HG02870 (cell line): ENCODE measurements around the gene C1QTNF2.

Source experiments
- ATAC-seq: cut with Tn5 transposase; IDR thresholded peaks from one replicate; pipeline ENCODE4 v1.9.1; 2021; ENCODE audit warnings: mild to moderate bottlenecking, moderate library complexity; ENCODE audit not compliant: unreplicated experiment

C1QTNF2 gene

DNA sequence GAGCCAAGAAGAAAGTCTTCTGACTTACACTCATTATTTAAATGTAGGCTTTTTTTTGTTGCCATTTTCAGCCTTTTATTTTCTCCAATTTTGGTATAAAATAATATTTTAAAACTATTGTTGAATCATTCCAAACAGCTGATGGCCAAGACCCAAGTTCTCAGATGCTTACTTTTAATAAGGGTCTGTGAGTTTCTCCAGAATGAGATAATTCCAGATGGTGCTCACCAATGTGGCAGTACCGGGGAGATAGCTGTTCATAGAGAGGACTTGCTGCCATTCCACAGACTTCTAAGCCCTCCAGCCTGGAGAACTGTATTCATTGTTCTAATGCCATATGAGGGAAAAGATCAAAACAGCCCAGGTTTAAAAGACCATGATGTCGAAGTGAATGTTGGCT lies 5.3 kb upstream of the C1QTNF2 start:
- ATAC-seq, result no peak

DNA sequence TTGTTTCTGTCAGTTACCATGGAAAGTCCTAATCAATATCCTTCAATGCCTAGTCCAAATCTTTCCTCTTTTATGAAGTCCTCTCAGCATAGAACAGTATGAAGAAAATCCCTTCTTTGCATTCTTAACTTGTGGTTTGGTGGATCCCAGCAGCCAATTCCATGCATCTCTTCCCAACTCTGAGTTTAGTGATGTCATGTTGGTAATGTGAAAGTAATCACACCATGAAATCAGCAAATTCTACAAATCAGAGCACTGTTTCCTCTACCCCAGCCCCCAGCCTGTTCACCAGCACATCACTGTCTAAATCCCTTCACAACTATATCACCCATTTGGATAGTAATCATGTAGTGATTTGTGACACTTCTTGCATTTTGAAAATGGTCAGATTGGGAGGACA lies 4.7 kb upstream of the C1QTNF2 start:
- no peak for ATAC-seq

DNA sequence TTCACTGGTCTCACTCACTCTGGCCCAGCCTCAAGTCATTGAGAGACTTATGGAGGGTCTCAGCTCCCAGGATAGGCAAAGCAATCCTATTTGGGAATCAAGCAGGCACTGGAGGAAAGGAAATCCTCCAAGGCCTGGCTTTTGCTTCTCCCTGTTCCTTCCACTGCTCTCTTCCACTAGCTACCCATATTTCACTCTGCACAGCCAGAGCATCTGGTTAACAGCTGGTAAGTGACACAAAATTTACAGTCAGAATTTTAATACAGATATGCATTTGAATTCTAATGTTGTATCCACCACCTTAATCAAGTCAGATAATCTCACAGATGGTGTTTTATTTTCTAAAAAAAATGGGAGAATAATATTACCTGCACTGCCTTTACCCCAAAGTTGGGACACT lies 868 bp upstream of the C1QTNF2 start:
- ATAC-seq, result no peak

DNA sequence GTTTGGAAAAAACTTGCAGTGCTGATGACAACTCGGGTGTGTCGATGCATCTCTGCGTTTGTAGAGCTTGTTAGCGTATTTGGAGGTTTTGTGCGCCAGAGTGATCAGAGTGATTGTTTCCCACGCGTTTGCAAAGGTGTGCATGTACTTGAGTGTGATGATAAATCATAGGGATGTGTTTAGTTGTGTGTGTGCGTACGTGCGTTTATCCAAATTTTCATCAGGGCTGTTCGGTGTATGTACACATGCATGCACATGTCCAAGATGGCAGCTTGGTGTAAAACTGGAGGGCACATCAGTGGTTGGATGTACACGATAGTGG lies 248 bp upstream of the C1QTNF2 start:
- no peak for ATAC-seq

DNA sequence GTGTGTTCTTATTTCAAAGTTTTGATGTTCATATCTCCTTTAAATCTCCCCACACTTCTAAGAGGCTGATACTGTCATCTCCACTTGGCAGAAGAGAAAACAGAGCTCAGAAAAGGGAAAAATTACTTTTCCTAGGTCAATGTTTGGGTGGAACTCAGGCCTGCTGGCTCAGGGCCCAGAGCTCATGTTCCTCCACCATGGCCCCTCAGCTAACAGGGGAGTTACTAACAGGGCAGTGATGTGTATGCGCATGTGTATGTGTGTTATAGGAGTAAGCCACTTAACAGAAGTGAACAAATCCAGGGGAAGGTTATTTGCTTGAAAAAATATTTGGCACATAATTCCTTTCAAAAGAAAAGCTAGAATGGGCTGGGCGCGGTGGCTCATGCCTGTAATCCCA lies 2.5 kb downstream of the C1QTNF2 start:
- ATAC-seq, result no peak

DNA sequence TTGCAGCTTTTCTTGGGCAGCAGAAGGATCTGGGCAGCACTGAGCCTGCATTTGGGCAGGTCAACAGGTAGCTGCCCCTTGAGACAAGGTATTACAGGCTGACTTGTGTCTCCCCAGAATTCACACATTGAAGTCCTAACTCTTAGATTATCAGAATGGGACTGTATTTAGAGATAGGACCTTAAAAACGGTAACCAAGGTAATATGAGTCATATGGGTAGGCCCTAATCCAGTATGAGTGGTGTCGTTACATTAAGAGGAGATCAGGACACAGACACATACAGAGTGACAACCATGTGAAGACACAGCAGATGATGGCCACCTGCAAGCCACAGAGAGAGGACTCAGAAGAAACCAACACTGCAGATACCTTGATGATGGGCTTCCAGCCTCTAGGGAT lies 3.2 kb downstream of the C1QTNF2 start:
- ATAC-seq, result no peak

DNA sequence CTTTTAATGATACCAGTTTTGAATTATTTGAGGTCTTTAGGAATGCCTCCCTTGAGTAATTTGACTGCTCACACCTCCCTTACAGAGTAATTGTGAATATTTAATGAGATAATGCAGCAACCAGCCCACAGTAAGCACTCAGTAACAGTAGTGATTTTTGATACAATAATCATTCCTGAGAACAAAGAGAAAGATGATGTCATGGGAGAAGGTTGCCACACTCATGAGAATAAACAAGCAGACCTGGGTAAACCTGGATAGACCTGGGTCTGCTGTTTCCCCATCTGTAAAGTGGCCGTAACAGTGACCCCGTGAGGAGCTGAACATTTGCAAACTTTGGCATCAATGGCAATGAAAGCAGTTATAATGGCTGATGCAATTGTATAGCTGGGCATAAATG lies 4.2 kb downstream of the C1QTNF2 start:
- no peak for ATAC-seq

DNA sequence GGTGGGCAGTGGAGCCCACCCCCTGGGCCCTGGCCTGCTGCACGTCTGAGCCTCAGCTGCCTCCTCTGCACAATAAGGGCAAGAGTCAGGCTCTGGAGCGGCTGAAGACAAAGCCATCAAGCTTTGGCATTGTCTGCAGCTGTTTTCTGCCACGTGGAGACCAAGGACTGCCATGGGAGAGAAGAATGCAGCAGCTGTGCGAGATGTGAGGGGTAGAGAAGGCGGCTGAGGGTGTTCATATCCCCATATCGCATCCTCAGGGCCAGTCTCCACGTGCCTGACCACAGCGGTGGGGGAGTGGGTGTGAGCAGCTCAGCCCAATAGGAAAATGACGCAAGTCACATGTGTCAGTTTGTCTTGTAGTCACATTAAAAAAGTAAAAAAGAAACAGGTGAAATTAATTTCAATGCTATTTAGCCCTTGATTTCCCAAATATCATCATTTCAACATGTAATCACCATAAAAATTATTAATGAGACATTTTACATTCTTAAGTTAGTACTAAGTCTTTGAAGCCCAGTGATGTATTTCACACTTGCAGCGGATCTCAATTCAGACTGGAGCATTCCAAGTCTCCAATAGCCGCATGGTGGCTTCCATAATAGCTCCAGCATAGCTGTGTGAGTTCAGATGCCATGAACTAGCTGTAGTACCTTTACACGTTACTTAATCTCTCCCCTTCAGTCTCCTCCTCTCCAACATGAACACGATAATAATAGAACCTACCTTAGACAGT lies 6.6 kb downstream of the C1QTNF2 start:
- ATAC-seq, result no peak

DNA sequence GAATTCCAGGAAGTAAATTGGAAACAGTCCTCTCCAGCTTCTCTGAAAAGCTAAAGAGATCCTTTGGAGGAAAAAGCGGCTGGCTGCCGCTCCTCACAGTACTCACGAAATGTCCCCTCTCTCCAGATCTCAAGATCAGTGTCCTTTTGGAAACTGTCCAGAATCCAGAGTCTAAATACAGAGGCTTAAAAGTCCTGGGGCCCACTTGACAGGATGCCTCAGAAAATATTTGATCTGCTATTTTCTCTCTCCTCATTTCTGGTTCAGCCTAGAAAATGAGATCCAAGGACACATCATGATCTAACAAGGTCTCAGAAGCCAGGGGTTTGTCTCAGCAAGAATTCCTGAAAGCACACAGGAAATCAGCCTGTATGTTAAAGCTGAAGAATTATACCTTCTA lies 7.2 kb downstream of the C1QTNF2 start:
- ATAC-seq, result no peak

DNA sequence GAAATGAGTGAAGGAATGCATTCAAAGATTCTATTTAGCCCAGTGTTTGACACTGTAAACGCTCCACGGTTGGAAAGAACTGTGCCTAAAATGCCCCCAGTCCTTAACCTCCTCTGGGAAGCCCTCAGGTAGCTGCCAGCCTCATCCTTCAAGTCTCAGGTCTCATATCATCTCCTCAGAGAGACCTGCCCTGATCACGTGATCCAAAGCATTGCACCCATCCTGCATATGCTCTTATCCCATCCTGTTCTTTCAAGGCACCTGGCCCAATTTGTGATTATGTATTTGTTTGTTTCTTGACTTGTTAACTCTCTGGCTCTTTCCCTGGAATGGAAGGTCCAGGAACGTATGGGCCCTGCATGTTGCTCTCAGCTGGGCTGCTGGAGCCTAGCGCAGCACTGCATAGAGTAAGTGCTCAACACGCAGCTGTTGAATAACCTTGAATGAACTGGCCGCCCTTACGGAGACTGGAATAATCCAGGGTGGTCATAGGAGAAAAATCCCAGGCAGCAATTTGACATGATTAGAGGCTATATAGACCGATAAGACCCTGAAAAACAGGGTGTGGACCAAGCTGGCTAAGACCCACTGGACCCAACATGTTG lies 8.7 kb downstream of the C1QTNF2 start:
- ATAC-seq, result no peak

DNA sequence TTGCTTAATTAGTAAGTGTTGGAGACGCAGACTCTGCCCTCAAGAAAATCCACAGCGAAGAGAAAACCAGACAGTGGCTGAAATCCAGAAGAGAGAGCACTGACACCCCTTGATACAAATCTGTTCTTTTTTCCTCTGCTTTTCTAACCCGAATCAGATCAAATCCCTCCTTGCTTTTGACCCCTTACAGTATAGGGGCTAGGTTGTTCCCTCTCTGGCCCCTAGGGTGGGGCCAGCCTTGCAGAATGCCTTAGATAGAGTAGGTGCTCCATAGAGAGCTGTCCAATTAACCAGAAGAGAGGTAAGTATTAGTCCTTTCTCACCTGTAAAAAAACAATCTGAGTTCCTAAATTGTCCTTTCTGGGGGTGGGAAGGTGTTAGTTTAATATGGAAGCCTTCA lies 10.1 kb downstream of the C1QTNF2 start:
- no peak for ATAC-seq

DNA sequence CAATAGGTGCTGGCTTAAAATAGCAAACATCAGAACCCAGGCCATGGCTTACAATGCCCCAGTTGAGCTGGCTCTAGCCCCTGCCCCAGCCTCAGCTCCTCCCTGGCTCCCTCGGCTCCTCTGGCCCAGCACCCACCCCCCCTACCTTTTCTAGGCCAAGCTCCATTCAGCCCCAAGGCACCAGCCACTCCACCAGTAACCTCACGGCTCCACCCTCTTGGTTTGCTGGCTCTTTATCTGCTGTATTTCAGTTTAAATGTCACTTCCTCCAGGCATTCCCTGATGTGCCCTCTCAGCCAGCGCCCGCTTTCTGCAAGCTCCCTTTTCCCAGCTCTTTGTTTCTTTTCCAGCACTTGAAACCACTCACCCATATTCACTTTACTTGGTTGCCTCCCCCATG lies 10.6 kb downstream of the C1QTNF2 start:
- no peak for ATAC-seq

DNA sequence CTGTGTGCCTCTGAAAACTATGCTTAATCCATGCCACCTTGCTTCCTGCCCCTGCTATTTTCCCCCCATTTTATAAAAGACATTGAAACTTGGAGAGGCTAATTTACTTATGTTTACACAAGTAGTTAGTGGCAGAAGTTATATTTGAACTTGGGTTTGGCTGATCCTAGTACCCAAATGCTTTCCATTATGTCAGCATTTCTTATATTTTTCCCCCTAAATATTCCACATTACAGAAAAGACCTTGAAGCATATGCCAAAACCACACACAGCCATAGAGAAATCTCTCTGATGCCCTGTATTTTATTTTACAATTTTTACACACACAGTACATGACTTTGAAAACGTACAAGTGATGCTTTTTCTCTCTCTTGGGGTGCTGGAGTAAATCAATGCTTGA lies 11.2 kb downstream of the C1QTNF2 start:
- no peak for ATAC-seq

DNA sequence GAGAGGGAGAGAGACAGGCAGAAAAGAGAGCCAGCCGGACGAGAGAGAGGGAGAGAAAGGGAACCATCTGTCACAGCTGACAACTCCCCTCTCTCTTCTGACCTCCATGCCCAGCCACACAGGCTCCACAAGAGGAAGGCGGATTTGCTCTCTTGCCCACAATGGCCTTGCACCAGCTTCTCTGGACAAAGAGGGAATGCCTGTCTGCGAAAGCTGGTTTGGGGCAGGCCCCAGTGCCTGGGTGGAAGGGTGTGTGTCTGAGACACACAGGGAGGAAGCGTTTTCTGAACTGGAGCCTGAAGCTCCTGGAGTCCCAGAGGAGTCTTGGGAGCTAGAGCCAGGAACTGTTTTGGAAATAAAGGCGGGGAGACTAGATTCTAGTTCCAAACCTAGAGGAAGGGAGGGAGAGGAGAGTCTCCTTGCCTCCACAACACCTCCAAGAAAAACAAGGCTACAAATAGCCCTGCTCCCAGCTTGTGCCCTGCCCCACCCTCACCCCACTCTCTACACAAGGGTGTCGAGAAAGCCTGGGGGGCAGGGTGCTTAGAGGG lies 12.5 kb downstream of the C1QTNF2 start:
- no peak for ATAC-seq

DNA sequence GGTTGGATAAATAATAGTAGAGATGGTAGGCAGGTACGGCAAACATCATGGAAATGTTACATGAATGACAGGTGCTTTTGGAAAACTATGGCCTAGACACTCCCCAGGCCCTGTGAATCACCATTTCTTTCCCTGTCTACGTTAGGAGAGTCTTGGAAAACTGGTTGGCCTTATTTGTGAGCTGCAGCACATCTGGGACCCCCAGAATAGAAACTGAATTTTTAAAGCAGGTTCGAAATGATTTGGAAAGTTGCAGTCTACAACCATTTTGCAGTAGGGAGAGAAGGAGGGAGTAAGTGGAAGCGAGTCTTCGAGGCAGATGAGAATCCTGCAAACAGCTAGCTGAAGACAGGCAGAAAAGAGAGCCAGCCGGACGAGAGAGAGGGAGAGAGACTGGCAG lies 13.0 kb downstream of the C1QTNF2 start:
- no peak for ATAC-seq

DNA sequence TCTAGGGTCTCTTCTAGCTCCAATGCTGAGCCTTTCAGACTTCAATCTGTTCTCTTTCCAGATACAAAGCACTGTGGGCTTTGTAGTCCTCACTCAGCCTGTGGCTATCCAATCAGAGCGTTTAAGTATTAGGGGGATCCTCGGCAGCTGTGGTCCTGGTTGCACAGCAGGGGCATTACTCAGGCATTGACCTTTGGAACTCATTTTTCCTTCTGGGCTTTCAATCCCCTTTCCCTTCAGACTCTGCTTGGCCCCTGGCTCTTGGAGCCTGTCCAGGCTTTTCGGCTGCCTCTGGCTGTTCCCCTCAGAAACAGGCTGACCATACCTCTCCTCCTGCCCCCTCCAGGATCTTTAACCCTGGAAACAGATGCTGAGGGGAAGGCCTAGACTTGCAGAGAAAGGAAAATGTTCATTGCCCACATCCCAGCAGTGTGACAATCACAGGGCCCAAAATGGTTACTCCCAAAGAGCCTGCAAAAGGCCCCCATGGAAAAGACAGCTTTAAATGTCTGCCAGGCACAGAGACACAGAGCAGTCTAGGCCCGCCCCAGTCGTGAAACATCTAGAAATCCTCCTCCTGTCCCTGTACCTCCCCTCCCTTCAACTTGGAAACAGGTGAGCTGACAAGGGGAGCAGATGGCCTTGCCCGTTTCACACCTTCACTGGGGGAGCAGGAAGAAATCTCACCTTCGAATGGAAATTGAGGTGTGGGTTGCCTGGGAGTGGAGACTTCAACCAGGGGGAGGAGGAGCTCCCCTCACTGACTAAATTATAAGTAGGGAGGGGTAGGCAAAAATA lies 13.7 kb downstream of the C1QTNF2 start:
- no peak for ATAC-seq

DNA sequence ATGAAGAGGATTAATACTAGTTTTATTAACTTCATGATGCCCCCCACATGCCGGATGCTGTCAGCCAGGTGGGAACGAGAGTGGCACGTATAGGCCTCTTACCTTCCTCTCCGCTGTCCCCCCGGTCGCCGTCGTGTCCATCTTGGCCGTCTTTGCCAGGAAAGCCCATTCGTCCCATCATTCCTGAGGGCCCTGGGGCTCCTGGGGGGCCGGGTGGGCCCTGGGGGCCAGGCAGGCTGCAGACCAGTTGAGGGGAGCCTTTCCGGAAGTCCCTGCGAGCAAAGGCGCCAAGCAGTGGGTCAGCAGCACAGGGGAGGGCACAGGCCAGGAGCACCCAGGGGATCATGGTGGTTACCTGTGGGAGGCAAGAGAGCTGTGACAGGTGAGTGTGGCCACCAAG lies 15.8 kb downstream of the C1QTNF2 start:
- ATAC-seq, result no peak

DNA sequence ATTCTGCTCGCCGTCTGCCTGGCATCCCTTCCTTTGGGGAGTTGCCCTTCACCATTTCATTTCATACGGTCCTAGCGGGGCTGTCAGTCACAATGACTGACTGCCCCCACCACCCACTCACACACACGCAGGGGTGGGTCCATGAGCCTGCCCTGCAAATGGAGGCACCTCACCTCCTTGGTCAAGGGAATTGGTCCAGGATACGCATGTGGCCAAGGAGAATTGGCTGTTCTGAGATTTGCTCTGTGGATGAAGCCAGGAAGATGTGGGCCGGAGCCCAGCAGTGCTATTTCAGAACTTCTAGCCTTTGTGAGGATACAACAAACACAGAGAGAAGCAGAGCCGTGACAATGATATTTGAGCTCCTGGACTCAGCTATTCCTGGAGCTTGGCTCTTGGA lies 17.0 kb downstream of the C1QTNF2 start:
- no peak for ATAC-seq

DNA sequence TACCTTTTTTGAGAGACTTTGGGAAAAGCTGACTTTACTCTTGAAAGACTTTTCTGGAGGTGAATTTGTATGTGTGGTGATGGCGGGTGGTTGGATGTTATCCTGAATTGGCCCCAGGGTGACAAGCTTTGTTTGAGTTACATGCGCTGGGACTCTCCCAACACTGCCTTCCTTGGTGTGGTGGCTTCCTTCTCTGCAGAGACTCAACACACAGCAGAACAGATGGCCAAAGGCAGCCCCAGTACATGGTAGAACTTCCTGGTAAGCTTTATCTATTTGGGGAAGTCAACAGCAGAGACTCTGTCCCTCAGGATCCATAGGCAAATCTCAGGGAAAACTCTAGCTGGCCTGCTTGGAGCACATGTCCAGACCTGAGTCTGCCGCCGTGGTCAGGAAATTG lies 18.1 kb downstream of the C1QTNF2 start:
- no peak for ATAC-seq

DNA sequence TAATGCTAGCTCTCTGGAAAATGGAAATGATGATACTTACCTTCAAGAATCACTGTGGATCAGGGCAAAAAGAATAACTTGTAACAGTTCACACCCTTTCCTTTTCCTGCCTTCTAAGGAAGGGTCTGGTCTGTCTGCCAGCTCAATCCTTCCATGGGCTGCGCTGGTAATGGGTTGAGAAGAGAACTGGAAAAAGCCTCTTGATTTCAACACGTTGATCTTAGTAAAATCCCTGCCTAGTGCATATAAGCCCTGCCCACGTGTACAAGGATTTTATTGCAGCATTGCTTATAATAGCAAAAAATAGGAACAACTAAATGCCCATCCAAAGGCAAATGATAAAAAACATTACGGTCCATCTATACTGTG lies 20.5 kb downstream of the C1QTNF2 start:
- ATAC-seq, result no peak

DNA sequence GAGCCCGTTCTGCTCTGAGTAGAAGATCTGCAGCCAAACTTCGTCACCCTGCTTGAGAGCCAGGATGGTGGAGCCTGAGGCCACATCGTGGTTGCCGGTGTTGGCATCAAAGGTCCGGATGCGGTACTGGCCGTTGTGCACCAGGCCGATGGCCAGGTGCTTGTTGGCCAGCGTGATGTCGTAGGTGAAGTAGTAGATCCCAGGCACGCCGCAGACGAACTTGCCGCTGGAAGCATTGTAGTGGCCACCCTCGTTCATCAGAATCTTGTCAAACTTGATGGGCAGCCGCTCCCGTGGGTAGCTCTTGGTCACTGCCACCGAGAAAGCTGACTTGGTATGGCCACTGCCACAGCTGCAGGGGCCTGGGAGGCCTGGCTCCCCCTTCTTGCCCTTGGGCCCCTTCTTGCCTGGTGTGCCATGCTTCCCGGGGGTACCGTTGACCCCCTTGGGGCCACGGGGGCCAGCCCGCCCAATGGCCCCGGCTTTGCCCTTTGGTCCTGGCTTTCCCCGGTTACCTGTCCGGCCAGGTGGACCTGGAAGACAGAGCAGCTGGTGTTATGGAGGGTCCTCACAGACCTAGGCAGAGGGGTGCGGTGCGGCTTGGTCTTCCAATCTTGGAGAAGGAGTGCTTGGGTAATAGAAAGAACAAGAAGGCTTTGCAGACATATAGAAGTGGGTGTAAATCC lies 21.0 kb downstream of the C1QTNF2 start:
- ATAC-seq, result no peak

DNA sequence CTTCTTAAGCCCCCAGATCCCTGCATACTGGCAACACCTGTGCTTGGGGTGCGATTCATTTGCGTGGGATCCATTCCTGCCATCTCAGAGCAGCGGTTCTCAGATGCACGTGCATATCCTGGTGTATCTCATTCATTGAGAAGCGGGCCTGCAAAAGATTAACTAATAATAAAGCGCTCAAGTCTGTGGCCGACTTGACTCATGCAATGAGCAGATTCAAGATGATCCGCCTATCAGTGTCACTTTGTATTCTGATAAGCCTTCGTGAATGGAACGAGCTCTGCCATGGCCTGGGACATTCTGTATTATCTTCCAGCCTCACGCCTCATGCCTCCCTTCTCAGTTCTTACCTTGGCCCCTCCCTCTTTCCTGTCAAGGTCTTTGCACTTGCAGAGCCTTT lies 22.3 kb downstream of the C1QTNF2 start:
- no peak for ATAC-seq
